ENCODE measurements around the gene FAR2.
"Not testable (repeated sequence)": the region's sequence is repeated elsewhere in the genome, so short reads cannot be mapped to it uniquely, and the experiment has no call there.

The FAR2 gene

GRCh38 chr12:29240441-29240840 is 91.4 kb downstream of the FAR2 start:
- DNase-seq = no peak

GRCh38 chr12:29241821-29242591 is 92.9 kb downstream of the FAR2 start:
- no peak for DNase-seq

GRCh38 chr12:29242921-29243431 is 93.9 kb downstream of the FAR2 start:
- DNase-seq = no peak

DNA sequence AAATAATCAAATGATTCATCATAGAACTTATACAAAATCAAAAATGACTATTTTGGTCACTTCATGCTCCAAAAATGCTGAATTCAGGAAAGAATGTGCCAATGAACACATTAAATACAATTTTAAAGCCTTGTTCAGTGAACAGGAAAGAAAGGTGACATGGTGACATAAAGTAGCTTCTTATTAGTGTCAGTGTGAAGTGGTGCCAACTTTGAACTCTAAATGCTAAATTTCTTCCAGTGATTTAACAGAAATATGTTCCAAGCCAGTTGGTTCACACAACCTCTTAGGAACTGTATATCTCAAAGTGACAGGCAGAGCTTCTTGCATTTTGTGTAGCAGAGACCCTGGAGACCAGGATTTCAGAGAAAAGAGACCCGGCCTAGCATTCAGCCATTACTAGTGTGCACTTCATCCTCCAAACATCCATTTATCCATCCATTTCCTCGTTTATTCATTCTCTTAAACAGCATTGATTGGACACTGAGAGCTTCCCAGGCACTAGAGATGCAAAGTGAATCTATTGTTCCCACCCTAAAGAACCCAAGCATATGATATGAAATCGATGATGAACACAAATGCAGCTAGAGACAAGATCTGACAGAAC is 95.2 kb downstream of the FAR2 start:
- DNase-seq = no peak

DNA sequence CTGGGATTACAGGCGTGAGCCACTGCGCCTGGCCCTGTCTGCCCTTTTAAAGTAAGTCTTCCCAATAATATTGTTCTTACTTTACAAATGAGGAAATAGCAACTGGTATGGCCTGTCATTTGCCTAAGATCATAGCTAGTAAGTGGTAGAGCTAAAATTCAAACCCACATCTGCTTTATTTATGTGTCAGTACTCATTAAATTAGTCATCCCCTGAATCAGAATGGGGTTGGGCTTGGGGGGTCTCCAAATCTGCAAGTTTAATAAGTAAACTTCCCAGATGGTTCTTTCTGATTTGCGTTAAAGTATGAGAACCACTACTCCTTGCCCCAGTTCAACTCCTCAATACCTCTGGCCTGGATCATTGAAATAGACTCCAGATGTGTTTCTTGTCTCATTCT is 96.2 kb downstream of the FAR2 start:
- no peak for DNase-seq

- no peak for DNase-seq
Measured at GRCh38 chr12:29249930-29250329, 100.9 kb downstream of the FAR2 start.

DNA sequence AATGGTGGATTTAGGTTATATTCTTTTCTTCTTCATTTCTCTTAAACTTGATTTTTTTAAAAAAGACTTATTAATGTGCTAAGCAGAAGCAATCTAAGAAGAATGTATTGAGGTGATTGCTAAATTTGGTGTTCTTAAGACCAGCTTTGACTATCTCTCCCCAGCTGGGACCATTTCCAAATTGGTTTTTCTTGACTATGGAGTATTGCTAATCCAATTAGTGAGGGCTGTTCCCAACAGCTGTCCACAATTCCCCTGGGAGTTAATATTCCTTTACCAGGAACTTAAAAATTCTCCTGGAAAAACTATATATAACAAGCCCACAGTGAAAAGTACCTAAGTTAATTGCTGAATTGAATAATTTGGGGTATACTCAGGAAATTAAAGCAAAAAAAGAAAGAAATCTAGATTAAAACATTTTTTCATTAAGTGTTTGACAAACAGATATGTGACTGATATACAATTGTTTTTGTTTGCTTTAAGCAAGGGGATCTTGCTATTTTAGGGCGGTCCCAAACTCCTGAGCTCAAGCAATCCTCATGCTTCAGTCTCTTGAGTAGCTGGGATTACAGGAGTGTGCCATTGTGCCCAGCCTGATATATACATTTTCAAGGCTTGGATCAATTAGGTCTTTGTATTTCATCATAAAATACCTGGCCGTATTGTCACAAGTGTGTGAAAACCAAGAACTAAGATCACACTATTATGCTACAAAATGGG is 105.0 kb downstream of the FAR2 start:
- no peak for DNase-seq

DNA sequence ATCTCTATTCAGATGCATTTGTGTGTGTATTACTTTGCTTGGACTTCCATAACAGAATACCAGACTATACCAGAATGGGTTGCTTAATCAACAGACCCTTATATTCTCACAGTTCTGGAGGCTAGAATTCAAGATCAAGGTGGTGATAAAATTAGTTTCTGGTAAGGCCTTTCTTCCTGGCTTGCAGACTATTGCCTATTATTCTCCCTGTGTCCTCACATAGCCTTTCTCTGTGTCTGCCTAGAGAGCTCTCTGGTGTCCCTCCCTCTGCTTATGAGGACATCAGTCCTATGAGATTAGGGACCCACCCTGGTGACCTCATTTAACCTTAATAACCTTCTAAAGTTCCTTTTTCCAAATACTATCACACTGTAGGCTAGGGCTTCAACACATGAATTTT is 106.0 kb downstream of the FAR2 start:
- DNase-seq = no peak

DNA sequence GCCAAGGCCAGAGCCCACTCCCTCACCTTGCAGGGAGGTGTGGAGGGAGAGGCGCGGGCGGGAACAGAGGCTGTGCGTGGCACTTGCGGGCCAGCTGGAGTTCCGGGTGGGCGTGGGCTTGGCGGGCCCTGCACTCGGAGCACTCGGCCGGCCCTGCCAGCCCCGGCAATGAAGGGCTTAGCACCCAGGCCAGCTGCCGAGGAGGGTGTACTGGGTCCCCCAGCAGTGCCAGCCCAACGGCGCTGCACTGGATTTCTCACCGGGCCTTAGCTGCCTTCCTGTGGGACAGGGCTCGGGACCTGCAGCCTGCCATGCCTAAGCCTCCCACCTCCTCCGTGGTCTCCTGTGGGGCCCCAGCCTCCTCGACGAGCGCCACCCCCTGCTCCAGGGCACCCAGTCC is 107.5 kb downstream of the FAR2 start:
- DNase-seq = no peak

- not testable (repeated sequence) for DNase-seq
Measured at GRCh38 chr12:29257687-29258086, 108.6 kb downstream of the FAR2 start.

GRCh38 chr12:29264424-29264823 is 115.3 kb downstream of the FAR2 start:
- DNase-seq = no peak

- no peak for DNase-seq
Measured at GRCh38 chr12:29269706-29270408, 120.8 kb downstream of the FAR2 start.

- no peak for DNase-seq
Measured at GRCh38 chr12:29270446-29270845, 121.4 kb downstream of the FAR2 start.

- no peak for DNase-seq
Measured at GRCh38 chr12:29273178-29273843, 124.2 kb downstream of the FAR2 start.

GRCh38 chr12:29275834-29276233 is 126.8 kb downstream of the FAR2 start:
- DNase-seq = no peak

DNA sequence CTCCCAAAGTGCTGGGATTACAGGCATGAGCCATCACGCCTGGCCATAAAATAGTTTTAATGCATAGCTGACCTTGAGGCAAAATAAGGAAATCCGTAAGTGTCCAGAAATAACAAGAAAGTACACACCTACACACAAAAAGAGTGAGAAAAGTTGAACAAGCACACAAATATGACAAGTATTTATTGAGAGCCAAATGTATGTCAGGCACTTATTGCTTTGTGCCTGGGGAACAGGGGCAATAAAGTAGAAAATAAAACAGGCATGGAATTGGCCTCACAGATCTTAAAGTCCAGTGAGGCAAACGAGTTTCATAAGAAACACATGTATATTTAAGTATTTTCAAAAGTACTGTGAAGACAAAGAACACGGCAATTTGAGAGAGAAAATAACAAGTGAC is 128.2 kb downstream of the FAR2 start:
- no peak for DNase-seq

DNA sequence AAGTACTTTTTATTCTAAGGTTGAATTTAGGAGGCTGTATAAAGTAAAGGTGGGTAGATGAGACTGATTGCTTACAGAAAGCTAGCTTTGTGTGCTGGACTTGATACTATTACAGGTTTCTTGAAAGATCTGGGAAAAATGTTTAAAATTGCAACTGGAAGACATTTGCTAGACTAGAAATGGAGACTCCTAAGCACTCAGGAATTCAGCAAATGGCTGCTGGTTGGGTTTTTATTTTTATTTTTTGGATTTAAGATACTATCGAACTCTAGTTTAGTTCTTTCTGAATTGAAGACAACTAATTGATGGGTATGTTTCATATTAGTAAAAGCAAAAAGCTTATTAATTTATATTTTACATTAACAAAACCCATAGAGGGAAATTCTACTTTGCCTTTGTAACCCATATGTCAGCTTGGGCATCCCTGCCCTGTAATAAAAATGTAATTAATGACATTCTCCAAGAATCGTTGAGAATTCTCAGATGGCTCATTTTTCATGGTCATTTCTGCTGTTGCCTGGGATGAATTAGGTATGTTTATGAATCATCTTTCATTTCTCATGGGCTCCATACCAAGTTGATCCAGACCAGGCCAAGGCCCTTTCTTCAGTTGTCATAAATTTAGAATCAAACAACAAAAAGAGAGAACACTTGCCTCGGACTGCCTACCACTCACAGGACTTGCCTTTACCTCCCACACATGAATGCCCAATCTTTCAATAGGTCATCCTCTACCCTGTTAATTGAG is 129.8 kb downstream of the FAR2 start:
- DNase-seq = no peak

- DNase-seq = no peak
Measured at GRCh38 chr12:29281371-29282005, 132.4 kb downstream of the FAR2 start.

- DNase-seq = no peak
Measured at GRCh38 chr12:29282031-29282816, 133.1 kb downstream of the FAR2 start.

DNA sequence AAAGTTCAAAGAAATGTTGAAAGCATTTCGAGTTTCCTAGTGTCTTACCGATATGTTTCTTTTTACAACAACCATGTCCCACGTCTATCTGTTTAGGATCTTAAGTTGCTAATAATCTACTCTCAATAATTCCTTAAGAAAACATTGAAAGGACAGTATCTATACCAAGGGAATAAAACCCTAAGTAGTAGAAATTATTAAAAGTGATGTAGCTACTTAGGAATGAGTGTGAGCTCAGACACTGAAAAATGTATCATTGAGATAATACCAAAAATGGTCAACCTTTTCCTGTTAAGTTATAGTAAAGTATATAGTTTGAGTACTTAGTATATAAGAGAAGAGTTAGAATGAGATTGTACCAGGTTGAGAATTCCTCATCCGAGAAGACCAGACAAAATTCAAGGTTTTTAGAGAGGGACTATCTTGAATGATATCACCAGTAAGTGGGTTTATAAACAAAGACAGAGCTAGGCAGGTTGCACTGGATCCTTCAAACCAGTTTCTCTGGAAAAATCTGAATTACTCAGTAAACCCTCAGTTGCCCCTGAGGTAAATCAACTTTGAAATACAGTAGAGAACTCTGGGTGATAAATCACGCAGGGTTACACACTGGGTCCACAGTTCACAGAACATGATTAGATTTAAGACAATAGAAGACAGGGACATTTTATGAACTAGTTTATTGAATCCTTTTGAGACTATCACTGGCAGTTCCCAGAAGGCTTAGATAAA is 135.1 kb downstream of the FAR2 start:
- no peak for DNase-seq

Data from stimulated activated naive CD4-positive, alpha-beta T cell treated with Interleukin-2 at 50 U/mL for 16 hours (primary cell).